ENCODE results near the gene TMEM43.

The TMEM43 gene

GRCh38 chr3:14175383-14176037 is 50.7 kb downstream of the TMEM43 start:
- in situ Hi-C loops (cut with MboI; ENCODE audit: low sequenced_read_pairs): no loop called here

GRCh38 chr3:14177580-14178246 is 52.9 kb downstream of the TMEM43 start:
- in situ Hi-C loops (cut with MboI; ENCODE audit: low sequenced_read_pairs): no loop called here

GRCh38 chr3:14178247-14179113 is 53.6 kb downstream of the TMEM43 start, which contains the start of the genes LSM3 and XPC:
LSM3 (plus strand) TSS chr3:14178817; CDS start chr3:14178861, 44 bp downstream.
XPC (minus strand) TSS chr3:14178601; CDS start chr3:14178568, 33 bp downstream.
- in situ Hi-C loops (cut with MboI; ENCODE audit: low sequenced_read_pairs): no loop called here

GRCh38 chr3:14179114-14179465 is 54.2 kb downstream of the TMEM43 start:
- in situ Hi-C loops (cut with MboI; ENCODE audit: low sequenced_read_pairs): no loop called here

- in situ Hi-C loops (cut with MboI; ENCODE audit: low sequenced_read_pairs): no loop called here
Observed at GRCh38 chr3:14179795-14180194, 54.9 kb downstream of the TMEM43 start.

- in situ Hi-C loops (cut with MboI; ENCODE audit: low sequenced_read_pairs): no loop called here
Observed at GRCh38 chr3:14181253-14181652, 56.4 kb downstream of the TMEM43 start.

GRCh38 chr3:14183015-14183577 is 58.2 kb downstream of the TMEM43 start:
- in situ Hi-C loops (cut with MboI; ENCODE audit: low sequenced_read_pairs): no loop called here

- in situ Hi-C loops (cut with MboI; ENCODE audit: low sequenced_read_pairs): no loop called here
Observed at GRCh38 chr3:14186854-14187458, 62.1 kb downstream of the TMEM43 start.

GRCh38 chr3:14188041-14188754 is 63.3 kb downstream of the TMEM43 start:
- in situ Hi-C loops (cut with MboI; ENCODE audit: low sequenced_read_pairs): no loop called here
